ENCODE data around the gene NRG2.

GRCh38 chr5:139882316-139882715, 160.8 kb downstream of the NRG2 start:
- TF ChIP-seq CTCF (IDR thresholded peaks at IDR 0.05) = no peak
- TF ChIP-seq ZFX (IDR thresholded peaks at IDR 0.05; ENCODE audit: borderline replicate concordance) = no peak

Measured in 22Rv1 (cell line).